GM23248 (cell line): ENCODE measurements around the gene M6PR. TPM values are rescaled to one million over a fixed set of nuclear protein-coding genes. Genes with fewer than 3 reads are reported as not detected.

Experiments
- DNase-seq: peaks from one replicate; pipeline ENCODE4 v3.0.0-alpha.2; 2015
- H2AFZ ChIP-seq: fragments of 200-600 bp; sonication (generic); 2 replicates; pipeline ENCODE4 v1.6.1; 2016; ENCODE audit warnings: antibody characterized with exemption
- H3F3A ChIP-seq: fragments of 200-600 bp; sonication (generic); 2 replicates; pipeline ENCODE4 v1.6.1; 2016; ENCODE audit warnings: mild to moderate bottlenecking, antibody characterized with exemption, mixed run types; ENCODE audit not compliant: insufficient read depth
- H3K27ac ChIP-seq: fragments of 200-600 bp; sonication (generic); 2 replicates; pipeline ENCODE4 v1.5.1; 2016; ENCODE audit warnings: mild to moderate bottlenecking
- H3K27me3 ChIP-seq: fragments of 200-600 bp; sonication (generic); replicated peaks from 2 replicates; pipeline ENCODE4 v1.6.1; 2016; ENCODE audit warnings: mild to moderate bottlenecking; ENCODE audit not compliant: insufficient read depth
- H3K36me3 ChIP-seq: fragments of 200-600 bp; sonication (generic); 2 replicates; pipeline ENCODE4 v1.6.1; 2016; ENCODE audit warnings: low read depth, mild to moderate bottlenecking
- H3K4me1 ChIP-seq: fragments of 200-600 bp; sonication (generic); 2 replicates; pipeline ENCODE4 v1.6.1; 2016; ENCODE audit warnings: mild to moderate bottlenecking; ENCODE audit not compliant: insufficient read depth
- H3K4me2 ChIP-seq: fragments of 200-600 bp; sonication (generic); one replicate; pipeline ENCODE4 v1.6.1; 2016; ENCODE audit warnings: mild to moderate bottlenecking; ENCODE audit not compliant: unreplicated experiment
- H3K4me3 ChIP-seq: fragments of 200-600 bp; sonication (generic); 2 replicates; pipeline ENCODE4 v1.5.1; 2016; ENCODE audit warnings: mild to moderate bottlenecking
- H3K79me2 ChIP-seq: fragments of 200-600 bp; sonication (generic); 2 replicates; pipeline ENCODE4 v1.6.1; 2016; ENCODE audit warnings: mild to moderate bottlenecking; ENCODE audit not compliant: insufficient read depth
- H3K9ac ChIP-seq: fragments of 200-600 bp; sonication (generic); 2 replicates; pipeline ENCODE4 v1.6.1; 2016; ENCODE audit warnings: mild to moderate bottlenecking
- H3K9me2 ChIP-seq: fragments of 200-600 bp; sonication (generic); 2 replicates; pipeline ENCODE4 v1.6.1; 2016; ENCODE audit warnings: mixed run types, mild to moderate bottlenecking, moderate library complexity; ENCODE audit not compliant: insufficient read depth
- H3K9me3 ChIP-seq: fragments of 200-600 bp; sonication (generic); one replicate; pipeline ENCODE4 v1.6.1; 2017; ENCODE audit warnings: low read depth
- H4K20me1 ChIP-seq: fragments of 200-600 bp; sonication (generic); 2 replicates; pipeline ENCODE4 v1.6.0; 2016; ENCODE audit not compliant: insufficient read depth
- EZH2 ChIP-seq: fragments of 200-600 bp; sonication (generic); IDR thresholded peaks from 2 replicates; pipeline ENCODE4 v1.6.1; 2018; ENCODE audit warnings: antibody characterized with exemption, mild to moderate bottlenecking; ENCODE audit not compliant: insufficient read depth, poor library complexity, severe bottlenecking
- EZH2phosphoT487 ChIP-seq: fragments of 200-600 bp; sonication (generic); IDR thresholded peaks from 2 replicates; pipeline ENCODE4 v1.6.1; 2018; ENCODE audit warnings: antibody characterized with exemption, moderate library complexity, mild to moderate bottlenecking, low read depth; ENCODE audit not compliant: insufficient read depth
- WGBS, 2 experiments: methylation state at CpG; one replicate each; pipeline ENCODE4 v1.1.6; 2015 to 2017; ENCODE audit warnings: low lambda C conversion rate in 2 of 2, low coverage in 1 of 2; ENCODE audit errors: missing lambda C conversion rate in 2 of 2; 5-methylcytosine and 5-hydroxymethylcytosine counted together
- in situ Hi-C: fragments of 300-500 bp; cut with MboI; formaldehyde crosslinking; loops from 2 replicates; pipeline ENCODE4 v1.15.0; 2020
- polyA plus RNA-seq: library from polyadenylated mRNA; unstranded; fragments of >200 nt; fragmentation: Nextera tagmentation; extraction: Ambion mirVana; gene quantifications from 2 replicates; pipeline ENCODE4 v1.2.1, GENCODE V29; 2016
- total RNA-seq: library from RNA; depleted of rRNA; stranded (reverse); fragments of >200 nt; shearing (Covaris generic); gene quantifications from 2 replicates; pipeline ENCODE4 v1.2.3, GENCODE V29; 2014

The M6PR gene
- total and polyA plus RNA-seq, 2 experiments from 2014 or later: 84.8 to 90.0 TPM

GRCh38 chr12:8991371-8992345 lies 42.2 kb upstream of the M6PR start:
- in situ Hi-C loops: no loop called here
- no peak overlapping the region for H3K4me2 ChIP-seq
- DNase-seq: no peak

GRCh38 chr12:8989413-8989812 lies 40.0 kb upstream of the M6PR start, which contains the start of gene KLRG1:
TSS of gene KLRG1 (plus strand) at chr12:8989546. CDS start at chr12:8989636, 90 bp downstream.
- H3K27me3 ChIP-seq: no peaks in the 10 kb centered on the region
- H3K9ac ChIP-seq: no peak within 1 kb of the TSS
- H3K4me3 ChIP-seq: no peak within 1 kb of the TSS
- 52 to 67% methylated on average over 2 of the region's 2 CpGs for WGBS, 2 experiments
- no peaks in the 10 kb centered on the region for H3K4me1 ChIP-seq
- H3K9me2 ChIP-seq: no peaks in the 10 kb centered on the region
- H2AFZ ChIP-seq: no peak within 1 kb of the TSS
- H3K79me2 ChIP-seq: no peaks in the 10 kb centered on the region
- H3K36me3 ChIP-seq: no peaks in the 10 kb centered on the region
- no peak within 1 kb of the TSS for H3K27ac ChIP-seq
- TF ChIP-seq EZH2phosphoT487 (no peak), EZH2 (no peak)
- no peak within 1 kb of the TSS for H3K4me2 ChIP-seq
- H3K9me3 ChIP-seq: no peaks in the 10 kb centered on the region
- H3F3A ChIP-seq: no peaks in the 10 kb centered on the region
- in situ Hi-C loops: no loop called here
- DNase-seq: no peak
- no peaks in the 10 kb centered on the region for H4K20me1 ChIP-seq

More at GRCh38 chr12:8991371-8992345, 42.2 kb upstream of the M6PR start:
- 56 to 60% methylated on average over 6 of the region's 6 CpGs for WGBS, 2 experiments
- Histone ChIP-seq H3K27me3 (no peaks in the 10 kb centered on the region), H3F3A (no peaks in the 10 kb centered on the region), H2AFZ (no peak overlapping the region), H3K79me2 (no peaks in the 10 kb centered on the region), H3K36me3 (no peaks in the 10 kb centered on the region), H3K9ac (no peak overlapping the region), H3K9me3 (no peaks in the 10 kb centered on the region), H3K4me1 (no peaks in the 10 kb centered on the region), H3K9me2 (no peaks in the 10 kb centered on the region), H3K27ac (no peak overlapping the region), H4K20me1 (no peaks in the 10 kb centered on the region), H3K4me3 (no peak overlapping the region)
- TF ChIP-seq EZH2phosphoT487 (no peak), EZH2 (no peak)

DNA sequence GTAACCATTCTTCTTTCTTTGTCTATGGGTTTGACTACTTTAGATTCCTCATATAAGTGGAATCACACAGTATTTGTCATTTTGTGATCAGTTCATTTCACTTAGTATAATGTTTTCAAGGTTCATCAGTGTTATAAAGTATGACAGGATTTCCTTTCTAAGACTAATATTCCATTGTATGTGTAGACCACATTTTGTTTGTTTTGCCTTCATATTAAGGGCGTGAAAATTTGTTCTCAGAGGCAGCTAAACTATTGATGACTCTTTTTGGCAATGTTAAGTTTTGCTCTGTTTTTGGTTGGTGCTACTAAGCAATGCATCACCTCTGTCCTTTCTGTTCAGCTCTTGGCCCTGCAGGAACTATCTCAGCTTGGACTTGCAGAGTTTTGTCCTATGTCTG lies 38.2 kb upstream of the M6PR start:
- no peak for TF ChIP-seq EZH2
- TF ChIP-seq EZH2phosphoT487: no peak
- WGBS, 2 experiments: 13 to 19% methylated on average over 1 of the region's 1 CpG
- H3K36me3 ChIP-seq: no peaks in the 10 kb centered on the region
- no peaks in the 10 kb centered on the region for H3K79me2 ChIP-seq
- H3K27me3 ChIP-seq: no peaks in the 10 kb centered on the region
- DNase-seq: no peak
- in situ Hi-C loops: no loop called here
- no peaks in the 10 kb centered on the region for H3F3A ChIP-seq
- H3K9me2 ChIP-seq: no peaks in the 10 kb centered on the region
- H2AFZ ChIP-seq: no peak overlapping the region
- H4K20me1 ChIP-seq: no peaks in the 10 kb centered on the region
- H3K4me3 ChIP-seq: no peak overlapping the region
- H3K4me2 ChIP-seq: no peak overlapping the region
- H3K27ac ChIP-seq: no peak overlapping the region
- H3K9ac ChIP-seq: no peak overlapping the region
- no peaks in the 10 kb centered on the region for H3K9me3 ChIP-seq
- no peaks in the 10 kb centered on the region for H3K4me1 ChIP-seq

GRCh38 chr12:8987163-8987562 lies 37.7 kb upstream of the M6PR start:
- Histone ChIP-seq H4K20me1 (no peaks in the 10 kb centered on the region), H3K4me3 (no peak overlapping the region), H3K4me2 (no peak overlapping the region), H2AFZ (no peak overlapping the region), H3K36me3 (no peaks in the 10 kb centered on the region), H3K9me3 (no peaks in the 10 kb centered on the region), H3K9ac (no peak overlapping the region), H3F3A (no peaks in the 10 kb centered on the region), H3K4me1 (no peaks in the 10 kb centered on the region), H3K27me3 (no peaks in the 10 kb centered on the region), H3K27ac (no peak overlapping the region), H3K9me2 (no peaks in the 10 kb centered on the region), H3K79me2 (no peaks in the 10 kb centered on the region)
- TF ChIP-seq EZH2phosphoT487 (no peak), EZH2 (no peak)
- no peak for DNase-seq
- in situ Hi-C loops: no loop called here
